Tibial nerve (tissue), 3 donors: ENCODE measurements around the gene SPRN.

Experiments used
- POLR2A ChIP-seq, 2 donors: fragments of 450-650 bp; IDR thresholded peaks; one replicate each; pipeline ENCODE4 v1.6.1; 2017; ENCODE audit warnings: antibody characterized with exemption in 2 of 2, mild to moderate bottlenecking in 2 of 2, moderate library complexity in 2 of 2
- TF ChIP-seq, protein P1 (sequence below), 5 experiments: fragments of 200-600 bp in 3 of 5; fragments of 450-650 bp in 2 of 5; sonication (generic) in 3 of 5; IDR thresholded peaks; one replicate each; pipeline ENCODE4 v1.5.1; 2016 to 2019; ENCODE audit warnings: antibody characterized with exemption in 5 of 5, mild to moderate bottlenecking in 3 of 5, moderate library complexity in 2 of 5

GRCh38 chr10:133440633-133441285 is 16.3 kb upstream of the SPRN start:
- TF ChIP-seq, protein P1, sequence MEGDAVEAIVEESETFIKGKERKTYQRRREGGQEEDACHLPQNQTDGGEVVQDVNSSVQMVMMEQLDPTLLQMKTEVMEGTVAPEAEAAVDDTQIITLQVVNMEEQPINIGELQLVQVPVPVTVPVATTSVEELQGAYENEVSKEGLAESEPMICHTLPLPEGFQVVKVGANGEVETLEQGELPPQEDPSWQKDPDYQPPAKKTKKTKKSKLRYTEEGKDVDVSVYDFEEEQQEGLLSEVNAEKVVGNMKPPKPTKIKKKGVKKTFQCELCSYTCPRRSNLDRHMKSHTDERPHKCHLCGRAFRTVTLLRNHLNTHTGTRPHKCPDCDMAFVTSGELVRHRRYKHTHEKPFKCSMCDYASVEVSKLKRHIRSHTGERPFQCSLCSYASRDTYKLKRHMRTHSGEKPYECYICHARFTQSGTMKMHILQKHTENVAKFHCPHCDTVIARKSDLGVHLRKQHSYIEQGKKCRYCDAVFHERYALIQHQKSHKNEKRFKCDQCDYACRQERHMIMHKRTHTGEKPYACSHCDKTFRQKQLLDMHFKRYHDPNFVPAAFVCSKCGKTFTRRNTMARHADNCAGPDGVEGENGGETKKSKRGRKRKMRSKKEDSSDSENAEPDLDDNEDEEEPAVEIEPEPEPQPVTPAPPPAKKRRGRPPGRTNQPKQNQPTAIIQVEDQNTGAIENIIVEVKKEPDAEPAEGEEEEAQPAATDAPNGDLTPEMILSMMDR (IDR thresholded peaks at IDR 0.05), result no peak
- no peak for TF ChIP-seq POLR2A (IDR thresholded peaks at IDR 0.05)
